ENCODE measurements around the gene IGF1.
"Not testable (repeated sequence)": the region's sequence is repeated elsewhere in the genome, so short reads cannot be mapped to it uniquely, and the experiment has no call there.

The IGF1 gene

GRCh38 chr12:102462795-102463465 lies 17.4 kb downstream of the IGF1 start:
- no peak for FAIRE-seq

GRCh38 chr12:102462386-102462785 lies 18.0 kb downstream of the IGF1 start:
- FAIRE-seq (no peak), DNase-seq (ENCODE audit: low spot score) (no peak)

More at GRCh38 chr12:102462795-102463465, 17.4 kb downstream of the IGF1 start:
- no peak for DNase-seq (ENCODE audit: low spot score)

- DNase-seq (ENCODE audit: low spot score) (no peak), FAIRE-seq (no peak)
Measured at GRCh38 chr12:102461501-102461900, 18.9 kb downstream of the IGF1 start.

- FAIRE-seq (no peak), DNase-seq (ENCODE audit: low spot score) (no peak)
Measured at GRCh38 chr12:102459314-102459713, 21.0 kb downstream of the IGF1 start.

GRCh38 chr12:102454808-102455760 lies 25.3 kb downstream of the IGF1 start:
- FAIRE-seq (no peak), DNase-seq (ENCODE audit: low spot score) (no peak)

GRCh38 chr12:102454330-102454729 lies 26.0 kb downstream of the IGF1 start:
- FAIRE-seq (no peak), DNase-seq (ENCODE audit: low spot score) (no peak)

- FAIRE-seq = no peak
- DNase-seq (ENCODE audit: low spot score) = no peak
Measured at GRCh38 chr12:102452605-102453004, 27.8 kb downstream of the IGF1 start.

GRCh38 chr12:102449018-102449417 lies 31.3 kb downstream of the IGF1 start:
- FAIRE-seq = not testable (repeated sequence)

GRCh38 chr12:102447426-102447825 lies 32.9 kb downstream of the IGF1 start:
- not testable (repeated sequence) for FAIRE-seq; DNase-seq (ENCODE audit: low spot score)

More at GRCh38 chr12:102449018-102449417, 31.3 kb downstream of the IGF1 start:
- not testable (repeated sequence) for DNase-seq (ENCODE audit: low spot score)

GRCh38 chr12:102444707-102445106 lies 35.7 kb downstream of the IGF1 start:
- FAIRE-seq (no peak), DNase-seq (ENCODE audit: low spot score) (no peak)

GRCh38 chr12:102444093-102444492 lies 36.3 kb downstream of the IGF1 start:
- DNase-seq (ENCODE audit: low spot score) = no peak
- FAIRE-seq = no peak

- no peak for DNase-seq (ENCODE audit: low spot score)
- FAIRE-seq = no peak
Measured at GRCh38 chr12:102441077-102441596, 39.2 kb downstream of the IGF1 start.

- FAIRE-seq (no peak), DNase-seq (ENCODE audit: low spot score) (no peak)
Measured at GRCh38 chr12:102439426-102440405, 40.6 kb downstream of the IGF1 start.

GRCh38 chr12:102438827-102439210 lies 41.5 kb downstream of the IGF1 start:
- FAIRE-seq (no peak), DNase-seq (ENCODE audit: low spot score) (no peak)

- DNase-seq (ENCODE audit: low spot score) (no peak), FAIRE-seq (no peak)
Measured at GRCh38 chr12:102438047-102438826, 42.1 kb downstream of the IGF1 start.

- FAIRE-seq (no peak), DNase-seq (ENCODE audit: low spot score) (no peak)
Measured at GRCh38 chr12:102437511-102437910, 42.9 kb downstream of the IGF1 start.

GRCh38 chr12:102436867-102437266 lies 43.5 kb downstream of the IGF1 start:
- DNase-seq (ENCODE audit: low spot score) (no peak), FAIRE-seq (no peak)

GRCh38 chr12:102435827-102436436 lies 44.4 kb downstream of the IGF1 start:
- DNase-seq (ENCODE audit: low spot score) (no peak), FAIRE-seq (no peak)

GRCh38 chr12:102433304-102433703 lies 47.1 kb downstream of the IGF1 start:
- FAIRE-seq (no peak), DNase-seq (ENCODE audit: low spot score) (no peak)

GRCh38 chr12:102430661-102431060 lies 49.7 kb downstream of the IGF1 start:
- FAIRE-seq = no peak
- no peak for DNase-seq (ENCODE audit: low spot score)

Data from urothelium cell line (cell line).